IMR-90 (cell line): ENCODE results near the gene ABCC5. TPM values are rescaled to one million over a fixed set of nuclear protein-coding genes. Genes with fewer than 3 reads are reported as not detected.

Experiments used
- ATAC-seq: fragments of 200-7000 bp; cut with Tn5 transposase; 2 replicates; pipeline ENCODE4 v1.9.1; 2020; ENCODE audit warnings: low read depth, mild to moderate bottlenecking, moderate library complexity
- BruUV-seq: library from RNA; stranded (reverse); fragments of 400-500 nt; replicated peaks from 2 replicates; lab custom pipeline; 2021; lab: Mats Ljungman, UMichigan
- CTCF ChIA-PET: fragments of 300-600 bp; formaldehyde crosslinking; extraction: SDS; loops from one replicate; lab custom pipeline; 2021; ENCODE audit warnings: antibody characterized with exemption; lab: Yijun Ruan, JAX
- POLR2A ChIA-PET: fragments of 300-600 bp; sonication (Branson Sonifier 250); formaldehyde crosslinking; loops from one replicate; lab custom pipeline; 2022; ENCODE audit warnings: antibody characterized with exemption; ENCODE audit not compliant: unreplicated experiment; lab: Charles Lee
- DNase-seq: peaks from one replicate; pipeline ENCODE4 v3.0.0; 2013
- H2AFZ ChIP-seq: replicated peaks from 2 replicates; pipeline ENCODE3; 2013; ENCODE audit warnings: low read length, mild to moderate bottlenecking; ENCODE audit not compliant: poor library complexity
- H2AK5ac ChIP-seq: 2 replicates; pipeline ENCODE4 v1.6.1; 2013; ENCODE audit warnings: low read depth, low read length, inconsistent platforms
- H2AK9ac ChIP-seq: replicated peaks from 2 replicates; pipeline ENCODE3; 2013; ENCODE audit warnings: mild to moderate bottlenecking, low read depth, low read length, moderate library complexity; ENCODE audit not compliant: poor library complexity
- H2BK120ac ChIP-seq: 2 replicates; pipeline ENCODE4 v1.6.1; 2013; ENCODE audit warnings: low read depth, low read length, inconsistent platforms
- H2BK15ac ChIP-seq: 3 replicates; pipeline ENCODE4 v1.6.1; 2013; ENCODE audit warnings: low read depth, low read length, inconsistent platforms
- H2BK20ac ChIP-seq: 2 replicates; pipeline ENCODE4 v1.6.1; 2013; ENCODE audit warnings: low read depth, mild to moderate bottlenecking, inconsistent platforms, low read length, moderate library complexity
- H2BK5ac ChIP-seq: 2 replicates; pipeline ENCODE4 v1.6.1; 2013; ENCODE audit warnings: mild to moderate bottlenecking, low read depth, low read length, inconsistent platforms; ENCODE audit not compliant: poor library complexity, severe bottlenecking
- H3K14ac ChIP-seq: replicated peaks from 2 replicates; pipeline ENCODE4 v1.6.1; 2013; ENCODE audit warnings: low read depth, low read length, inconsistent platforms
- H3K18ac ChIP-seq: 2 replicates; pipeline ENCODE4 v1.6.1; 2013; ENCODE audit warnings: low read depth, low read length, control low read depth
- H3K23ac ChIP-seq: 2 replicates; pipeline ENCODE4 v1.6.1; 2013; ENCODE audit warnings: low read depth, low read length, inconsistent platforms
- H3K27ac ChIP-seq: 2 replicates; pipeline ENCODE4 v1.5.1; 2013; ENCODE audit warnings: mild to moderate bottlenecking, control low read depth, low read length; ENCODE audit not compliant: insufficient read depth
- H3K27me3 ChIP-seq: 2 replicates; pipeline ENCODE4 v1.6.1; 2013; ENCODE audit warnings: low read length; ENCODE audit not compliant: control insufficient read depth, insufficient read depth
- H3K36me3 ChIP-seq: 2 replicates; pipeline ENCODE4 v1.6.1; 2013; ENCODE audit warnings: low read length, mixed read lengths; ENCODE audit not compliant: control insufficient read depth, insufficient read depth
- H3K4ac ChIP-seq: 2 replicates; pipeline ENCODE4 v1.6.1; 2013; ENCODE audit warnings: low read depth, low read length, inconsistent platforms
- H3K4me1 ChIP-seq: 2 replicates; pipeline ENCODE4 v1.6.1; 2013; ENCODE audit warnings: low read length, mixed read lengths; ENCODE audit not compliant: control insufficient read depth, insufficient read depth
- H3K4me2 ChIP-seq: 2 replicates; pipeline ENCODE4 v1.6.1; 2013; ENCODE audit warnings: low read depth, mild to moderate bottlenecking, control low read depth, low read length, moderate library complexity
- H3K4me3 ChIP-seq: 2 replicates; pipeline ENCODE4 v1.5.1; 2013; ENCODE audit warnings: low read depth, mild to moderate bottlenecking, control low read depth, low read length, moderate library complexity; ENCODE audit not compliant: insufficient read depth
- H3K56ac ChIP-seq: 2 replicates; pipeline ENCODE4 v1.6.1; 2013; ENCODE audit warnings: low read length, inconsistent platforms; ENCODE audit not compliant: insufficient read depth; ENCODE audit errors: extremely low read depth
- H3K79me1 ChIP-seq, 2 experiments: 2 replicates each; pipeline ENCODE4 v1.6.1; 2013; ENCODE audit warnings: low read length in 2 of 2, inconsistent platforms in 1 of 2, low read depth in 1 of 2
- H3K9ac ChIP-seq: 2 replicates; pipeline ENCODE4 v1.6.1; 2013; ENCODE audit warnings: low read depth, low read length, control low read depth
- H3K9me1 ChIP-seq: 2 replicates; pipeline ENCODE4 v1.6.1; 2013; ENCODE audit warnings: low read length, inconsistent platforms; ENCODE audit not compliant: insufficient read depth
- H3K9me3 ChIP-seq: 2 replicates; pipeline ENCODE4 v1.6.1; 2013; ENCODE audit warnings: low read length; ENCODE audit not compliant: control insufficient read depth, insufficient read depth
- H4K20me1 ChIP-seq: 2 replicates; pipeline ENCODE4 v1.6.1; 2013; ENCODE audit warnings: low read length, inconsistent platforms; ENCODE audit not compliant: insufficient read depth
- H4K5ac ChIP-seq: 2 replicates; pipeline ENCODE4 v1.6.1; 2013; ENCODE audit warnings: mild to moderate bottlenecking, low read depth, low read length, control low read depth
- H4K8ac ChIP-seq, 2 experiments: 2 replicates each; pipeline ENCODE4 v1.6.1; 2013; ENCODE audit warnings: low read depth in 2 of 2, low read length in 2 of 2, control low read depth in 1 of 2, inconsistent platforms in 1 of 2
- H4K91ac ChIP-seq: 2 replicates; pipeline ENCODE4 v1.6.1; 2013; ENCODE audit warnings: low read depth, low read length, inconsistent platforms; ENCODE audit not compliant: insufficient read depth
- BHLHE40 ChIP-seq: fragments of 150-350 bp; IDR thresholded peaks from 2 replicates; pipeline ENCODE4 v1.6.1; 2016; ENCODE audit warnings: mild to moderate bottlenecking, low read depth, low read length
- CEBPB ChIP-seq: IDR thresholded peaks from 2 replicates; pipeline ENCODE4 v1.6.1; 2012; ENCODE audit warnings: low read depth, low read length, improper control_type of control experiment
- CHD1 ChIP-seq: IDR thresholded peaks from 2 replicates; pipeline ENCODE4 v1.6.1; 2012; ENCODE audit warnings: low read depth, low read length, improper control_type of control experiment
- FOS ChIP-seq: fragments of 150-350 bp; IDR thresholded peaks from 2 replicates; pipeline ENCODE4 v1.6.1; 2016; ENCODE audit warnings: low read depth, low read length
- MAFK ChIP-seq: IDR thresholded peaks from 2 replicates; pipeline ENCODE4 v1.6.1; 2012; ENCODE audit warnings: low read depth, low read length, improper control_type of control experiment
- MAZ ChIP-seq: IDR thresholded peaks from 2 replicates; pipeline ENCODE4 v1.6.1; 2012; ENCODE audit warnings: low read depth, mild to moderate bottlenecking, low read length, improper control_type of control experiment, moderate library complexity, borderline replicate concordance
- MXI1 ChIP-seq: IDR thresholded peaks from 2 replicates; pipeline ENCODE4 v1.6.1; 2012; ENCODE audit warnings: low read depth, mild to moderate bottlenecking, low read length, moderate library complexity, borderline replicate concordance
- NFE2L2 ChIP-seq: fragments of 150-350 bp; IDR thresholded peaks from 2 replicates; pipeline ENCODE4 v1.6.1; 2016; ENCODE audit warnings: low read depth, mild to moderate bottlenecking, low read length
- POLR2A ChIP-seq: IDR thresholded peaks from 2 replicates; pipeline ENCODE4 v1.6.1; 2012; ENCODE audit warnings: mild to moderate bottlenecking, low read depth, low read length
- RAD21 ChIP-seq: IDR thresholded peaks from 2 replicates; pipeline ENCODE4 v1.6.1; 2012; ENCODE audit warnings: low read length, improper control_type of control experiment
- RCOR1 ChIP-seq: IDR thresholded peaks from 2 replicates; pipeline ENCODE4 v1.6.1; 2012; ENCODE audit warnings: mild to moderate bottlenecking, low read length, improper control_type of control experiment; ENCODE audit not compliant: insufficient replicate concordance
- RFX5 ChIP-seq: IDR thresholded peaks from 2 replicates; pipeline ENCODE4 v1.8.0; 2012; ENCODE audit warnings: low read depth, mild to moderate bottlenecking, low read length, moderate library complexity
- SMC3 ChIP-seq: fragments of 150-350 bp; IDR thresholded peaks from 2 replicates; pipeline ENCODE4 v1.6.1; 2016; ENCODE audit warnings: low read depth, mild to moderate bottlenecking, antibody characterized with exemption, low read length, moderate library complexity
- WGBS, 2 experiments: methylation state at CpG; one replicate each; pipeline versions ENCODE4 v1.1.5 to v1.1.7; 2013; ENCODE audit warnings: missing lambda C conversion rate in 2 of 2; ENCODE audit not compliant: insufficient read length in 1 of 2; ENCODE audit errors: extremely low coverage in 2 of 2; 5-methylcytosine and 5-hydroxymethylcytosine counted together
- dilution Hi-C: fragments of 300-500 bp; cut with HindIII; formaldehyde crosslinking; loops from one replicate; pipeline ENCODE4 v1.14.3; 2018; ENCODE audit warnings: low sequenced_read_pairs; ENCODE audit not compliant: unreplicated experiment
- in situ Hi-C: fragments of 300-500 bp; cut with MboI; formaldehyde crosslinking; loops from 3 replicates; pipeline ENCODE4 v1.14.3; 2019; ENCODE audit warnings: low sequenced_read_pairs, inconsistent platforms, mixed read lengths
- intact Hi-C: fragments of 100-400 bp; cut with micrococcal nuclease; formaldehyde crosslinking; loops from 2 replicates; pipeline ENCODE4 v1.10.0; 2022
- polyA plus RNA-seq, 3 experiments: library from polyadenylated mRNA; depleted of rRNA; stranded (reverse); fragments of >200 nt; gene quantifications; 2 replicates each; pipeline ENCODE4 v1.2.3, GENCODE V29; 2012; ENCODE audit warnings: low replicate concordance in 1 of 3
- total RNA-seq: library from RNA; depleted of rRNA; stranded (reverse); fragments of >200 nt; gene quantifications from 2 replicates; pipeline ENCODE4 v1.2.3, GENCODE V29; 2012
- TF ChIP-seq, protein P1 (sequence below): conservative IDR thresholded peaks from 2 replicates; pipeline ENCODE4 v1.5.1; 2012; ENCODE audit warnings: mild to moderate bottlenecking, low read depth, low read length, improper control_type of control experiment
- TF ChIP-seq, protein P2 (sequence below): fragments of 150-350 bp; IDR thresholded peaks from 2 replicates; pipeline ENCODE4 v1.6.1; 2016; ENCODE audit warnings: low read depth, mild to moderate bottlenecking, low read length, moderate library complexity, borderline replicate concordance
- TF ChIP-seq, protein P3 (sequence below): fragments of 150-350 bp; IDR thresholded peaks from 2 replicates; pipeline ENCODE4 v1.6.1; 2017; ENCODE audit warnings: mild to moderate bottlenecking, antibody characterized with exemption, low read length, low read depth

ABCC5 gene
- total and polyA plus RNA-seq, 2 of the 4 experiments (the other 2 are of a cell fraction) = 8.4 to 17.7 TPM

DNA sequence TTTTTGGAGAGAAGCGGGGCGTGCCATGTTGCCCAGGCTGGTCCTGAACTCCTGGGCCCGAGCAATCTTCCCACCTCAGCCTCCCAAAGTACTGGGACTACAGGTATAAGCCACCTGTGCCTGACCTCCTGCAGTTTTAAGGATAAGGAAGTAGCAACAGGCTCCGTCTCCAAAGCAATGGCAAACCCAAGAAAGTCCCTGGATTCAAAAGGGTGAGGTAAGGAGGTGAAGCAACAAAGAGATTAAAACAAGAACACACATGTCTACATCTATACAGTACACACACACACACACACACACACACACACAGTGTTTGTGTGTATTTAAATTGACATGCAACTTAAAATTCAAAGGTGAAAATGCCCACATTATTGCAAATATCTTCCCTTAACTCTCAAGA is 58.9 kb downstream of the ABCC5 start:
- no CpG with 5 or more reads among the region's 4 CpGs for WGBS, 2 experiments
- TF ChIP-seq, protein P1, sequence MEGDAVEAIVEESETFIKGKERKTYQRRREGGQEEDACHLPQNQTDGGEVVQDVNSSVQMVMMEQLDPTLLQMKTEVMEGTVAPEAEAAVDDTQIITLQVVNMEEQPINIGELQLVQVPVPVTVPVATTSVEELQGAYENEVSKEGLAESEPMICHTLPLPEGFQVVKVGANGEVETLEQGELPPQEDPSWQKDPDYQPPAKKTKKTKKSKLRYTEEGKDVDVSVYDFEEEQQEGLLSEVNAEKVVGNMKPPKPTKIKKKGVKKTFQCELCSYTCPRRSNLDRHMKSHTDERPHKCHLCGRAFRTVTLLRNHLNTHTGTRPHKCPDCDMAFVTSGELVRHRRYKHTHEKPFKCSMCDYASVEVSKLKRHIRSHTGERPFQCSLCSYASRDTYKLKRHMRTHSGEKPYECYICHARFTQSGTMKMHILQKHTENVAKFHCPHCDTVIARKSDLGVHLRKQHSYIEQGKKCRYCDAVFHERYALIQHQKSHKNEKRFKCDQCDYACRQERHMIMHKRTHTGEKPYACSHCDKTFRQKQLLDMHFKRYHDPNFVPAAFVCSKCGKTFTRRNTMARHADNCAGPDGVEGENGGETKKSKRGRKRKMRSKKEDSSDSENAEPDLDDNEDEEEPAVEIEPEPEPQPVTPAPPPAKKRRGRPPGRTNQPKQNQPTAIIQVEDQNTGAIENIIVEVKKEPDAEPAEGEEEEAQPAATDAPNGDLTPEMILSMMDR = no peak
- TF ChIP-seq, protein P2, sequence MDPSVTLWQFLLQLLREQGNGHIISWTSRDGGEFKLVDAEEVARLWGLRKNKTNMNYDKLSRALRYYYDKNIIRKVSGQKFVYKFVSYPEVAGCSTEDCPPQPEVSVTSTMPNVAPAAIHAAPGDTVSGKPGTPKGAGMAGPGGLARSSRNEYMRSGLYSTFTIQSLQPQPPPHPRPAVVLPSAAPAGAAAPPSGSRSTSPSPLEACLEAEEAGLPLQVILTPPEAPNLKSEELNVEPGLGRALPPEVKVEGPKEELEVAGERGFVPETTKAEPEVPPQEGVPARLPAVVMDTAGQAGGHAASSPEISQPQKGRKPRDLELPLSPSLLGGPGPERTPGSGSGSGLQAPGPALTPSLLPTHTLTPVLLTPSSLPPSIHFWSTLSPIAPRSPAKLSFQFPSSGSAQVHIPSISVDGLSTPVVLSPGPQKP = no peak
- TF ChIP-seq, protein P3, sequence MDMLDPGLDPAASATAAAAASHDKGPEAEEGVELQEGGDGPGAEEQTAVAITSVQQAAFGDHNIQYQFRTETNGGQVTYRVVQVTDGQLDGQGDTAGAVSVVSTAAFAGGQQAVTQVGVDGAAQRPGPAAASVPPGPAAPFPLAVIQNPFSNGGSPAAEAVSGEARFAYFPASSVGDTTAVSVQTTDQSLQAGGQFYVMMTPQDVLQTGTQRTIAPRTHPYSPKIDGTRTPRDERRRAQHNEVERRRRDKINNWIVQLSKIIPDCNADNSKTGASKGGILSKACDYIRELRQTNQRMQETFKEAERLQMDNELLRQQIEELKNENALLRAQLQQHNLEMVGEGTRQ = no peak
- no peak for TF ChIP-seq POLR2A
- no peak for TF ChIP-seq SMC3
- TF ChIP-seq NFE2L2 = no peak
- TF ChIP-seq RCOR1 = no peak
- no peak for TF ChIP-seq RAD21
- no peak for TF ChIP-seq CHD1
- TF ChIP-seq BHLHE40 = no peak
- TF ChIP-seq MAFK = no peak
- TF ChIP-seq CEBPB = no peak
- no peak for TF ChIP-seq FOS
- no peak for TF ChIP-seq RFX5
- TF ChIP-seq MAZ = no peak
- no peak for TF ChIP-seq MXI1
- H3K18ac ChIP-seq = no peak overlapping the region
- H2BK20ac ChIP-seq = no peak overlapping the region
- H4K8ac ChIP-seq = no peak overlapping the region
- H3K14ac ChIP-seq = no peak overlapping the region
- DNase-seq (no peak), ATAC-seq (no peak)
- H2BK120ac ChIP-seq = no peak overlapping the region
- no peak overlapping the region for H3K9ac ChIP-seq
- no peak overlapping the region for H3K4me2 ChIP-seq
- no peak overlapping the region for H3K27ac ChIP-seq
- H3K9me3 ChIP-seq = no peaks in the 10 kb centered on the region
- no peak overlapping the region for H3K4me3 ChIP-seq
- H2AK5ac ChIP-seq = no peak overlapping the region
- BruUV-seq = no TSS peak
- peaks cover 36% of the 10 kb centered on the region for H3K36me3 ChIP-seq
- H3K23ac ChIP-seq = no peak overlapping the region
- H3K4ac ChIP-seq = no peak overlapping the region
- no peak overlapping the region for H3K56ac ChIP-seq
- no peak overlapping the region for H2BK5ac ChIP-seq
- no peak overlapping the region for H2AFZ ChIP-seq
- no peak overlapping the region for H4K5ac ChIP-seq
- in situ Hi-C loops = no loop called here
- H3K27me3 ChIP-seq = no peaks in the 10 kb centered on the region
- ChIA-PET CTCF (no interaction called here), POLR2A (no interaction called here)
- H4K20me1 ChIP-seq = no peaks in the 10 kb centered on the region
- H3K79me1 ChIP-seq = no peaks in the 10 kb centered on the region
- H2AK9ac ChIP-seq = no peak overlapping the region
- H3K9me1 ChIP-seq = peaks cover 4% of the 10 kb centered on the region; the same call in 1 of the 2 replicates
- dilution Hi-C loops = no loop called here
- intact Hi-C loops = no loop called here
- H3K4me1 ChIP-seq = no peaks in the 10 kb centered on the region
- H4K91ac ChIP-seq = no peak overlapping the region
- H2BK15ac ChIP-seq = no peak overlapping the region
